Hematopoietic multipotent progenitor cell treated with erythropoietin and hydrocortisone succinate and interleukin-3 and kit ligand, for 4 days (in vitro differentiated cells): ENCODE measurements around the gene IQCK.

Experiments used
- DNase-seq: peaks from one replicate; pipeline ENCODE4 v3.0.0-alpha.2; 2015

The IQCK gene

GRCh38 chr16:19841184-19841583, 123.1 kb downstream of the IQCK start:
- no peak for DNase-seq

GRCh38 chr16:19842426-19843157, 124.5 kb downstream of the IQCK start:
- no peak for DNase-seq

GRCh38 chr16:19843371-19843770, 125.3 kb downstream of the IQCK start:
- no peak for DNase-seq

GRCh38 chr16:19844945-19845641, 127.0 kb downstream of the IQCK start:
- DNase-seq: no peak

GRCh38 chr16:19846436-19846835, 128.4 kb downstream of the IQCK start:
- DNase-seq: no peak

- DNase-seq: no peak
Measured at GRCh38 chr16:19848756-19849155, 130.7 kb downstream of the IQCK start.

- no peak for DNase-seq
Measured at GRCh38 chr16:19850131-19850817, 132.2 kb downstream of the IQCK start.

- no peak for DNase-seq
Measured at GRCh38 chr16:19851476-19851875, 133.4 kb downstream of the IQCK start.

GRCh38 chr16:19853132-19853741, 135.2 kb downstream of the IQCK start:
- DNase-seq: no peak

GRCh38 chr16:19853742-19854542, 135.9 kb downstream of the IQCK start:
- no peak for DNase-seq

GRCh38 chr16:19854543-19854876, 136.4 kb downstream of the IQCK start:
- no peak for DNase-seq

- no peak for DNase-seq
Measured at GRCh38 chr16:19856120-19856519, 138.0 kb downstream of the IQCK start.

GRCh38 chr16:19857593-19858339, 139.7 kb downstream of the IQCK start:
- no peak for DNase-seq

GRCh38 chr16:19858340-19859018, 140.4 kb downstream of the IQCK start:
- no peak for DNase-seq

GRCh38 chr16:19859166-19859565, 141.1 kb downstream of the IQCK start:
- no peak for DNase-seq

- DNase-seq: no peak
Measured at GRCh38 chr16:19859603-19860002, 141.5 kb downstream of the IQCK start.

- no peak for DNase-seq
Measured at GRCh38 chr16:19860166-19861041, 142.3 kb downstream of the IQCK start.

- no peak for DNase-seq
Measured at GRCh38 chr16:19861133-19861532, 143.1 kb downstream of the IQCK start.

GRCh38 chr16:19861811-19862327, 143.8 kb downstream of the IQCK start:
- DNase-seq: no peak

GRCh38 chr16:19863990-19864389, 145.9 kb downstream of the IQCK start:
- DNase-seq: no peak
